ENCODE results near the gene CEP44.

Gene CEP44

GRCh38 chr4:174380699-174381439 lies 97.2 kb downstream of the CEP44 start:
- Histone ChIP-seq H3K4me3 (replicated peaks; ENCODE audit: low read depth, low read length) (no peak overlapping the region), H3K27me3 (replicated peaks; ENCODE audit: control insufficient read depth, insufficient read depth, low read length) (no peaks in the 10 kb centered on the region), H3K36me3 (ENCODE audit: control insufficient read depth, insufficient read depth, low read length) (no peaks in the 10 kb centered on the region)
- no peak for TF ChIP-seq CTCF (IDR thresholded peaks at IDR 0.05; ENCODE audit: insufficient read depth, low read length, poor library complexity, severe bottlenecking)
- DNase-seq (ENCODE audit: extremely low read depth, insufficient read length): no peak

GRCh38 chr4:174381440-174381800 lies 97.7 kb downstream of the CEP44 start:
- Histone ChIP-seq H3K36me3 (ENCODE audit: control insufficient read depth, insufficient read depth, low read length) (no peaks in the 10 kb centered on the region), H3K4me3 (replicated peaks; ENCODE audit: low read depth, low read length) (no peak overlapping the region), H3K27me3 (replicated peaks; ENCODE audit: control insufficient read depth, insufficient read depth, low read length) (no peaks in the 10 kb centered on the region)
- DNase-seq (ENCODE audit: extremely low read depth, insufficient read length): no peak
- no peak for TF ChIP-seq CTCF (IDR thresholded peaks at IDR 0.05; ENCODE audit: insufficient read depth, low read length, poor library complexity, severe bottlenecking)
